Tibial artery (tissue), 4 donors: Measurements from ENCODE around the gene HNRNPL.
"Not testable (repeated sequence)": the region's sequence is repeated elsewhere in the genome, so short reads cannot be mapped to it uniquely, and the experiment has no call there.

Source experiments
- DNase-seq, 2 donors: peaks; one replicate each; pipeline ENCODE4 v3.0.0-alpha.2; 2019
- H3K27ac ChIP-seq, 2 donors: fragments of 200-600 bp; sonication (generic) in 1 of 2; 1 replicate in 1 of 2; 2 replicates in 1 of 2; pipeline ENCODE4 v1.5.1; 2018 to 2019; ENCODE audit warnings: mild to moderate bottlenecking in 1 of 2
- H3K27me3 ChIP-seq, 2 donors: fragments of 200-600 bp; sonication (generic) in 1 of 2; one replicate each; pipeline versions ENCODE4 v1.5.1 to v1.6.0; 2016 to 2019
- H3K36me3 ChIP-seq, 3 donors: fragments of 200-600 bp; sonication (generic) in 2 of 3; one replicate each; pipeline ENCODE4 v1.5.1; 2016 to 2019; ENCODE audit warnings: mild to moderate bottlenecking in 2 of 3
- H3K4me1 ChIP-seq, 4 donors: fragments of 200-600 bp; sonication (generic) in 2 of 4; 1 replicate in 3 of 4; 2 replicates in 1 of 4; pipeline ENCODE4 v1.5.1; 2016 to 2019
- H3K4me3 ChIP-seq, 2 donors: fragments of 200-600 bp; sonication (generic) in 1 of 2; 1 replicate in 1 of 2; 2 replicates in 1 of 2; pipeline ENCODE4 v1.5.1; 2018 to 2019; ENCODE audit warnings: mild to moderate bottlenecking in 2 of 2
- H3K9me3 ChIP-seq, 3 donors: fragments of 200-600 bp; sonication (generic) in 1 of 3; one replicate each; pipeline ENCODE4 v1.5.1; 2016 to 2019
- CTCF ChIP-seq, 2 experiments: fragments of 200-600 bp in 1 of 2; fragments of 450-650 bp in 1 of 2; IDR thresholded peaks; one replicate each; pipeline ENCODE4 v1.5.1; 2017 to 2019; ENCODE audit warnings: antibody characterized with exemption in 2 of 2, mild to moderate bottlenecking in 1 of 2, moderate library complexity in 1 of 2
- intact Hi-C: fragments of 100-400 bp; cut with DNase I; formaldehyde crosslinking; loops from one replicate; pipeline ENCODE4 v1.15.0; 2023; ENCODE audit warnings: low total_unique reads

The HNRNPL gene

DNA sequence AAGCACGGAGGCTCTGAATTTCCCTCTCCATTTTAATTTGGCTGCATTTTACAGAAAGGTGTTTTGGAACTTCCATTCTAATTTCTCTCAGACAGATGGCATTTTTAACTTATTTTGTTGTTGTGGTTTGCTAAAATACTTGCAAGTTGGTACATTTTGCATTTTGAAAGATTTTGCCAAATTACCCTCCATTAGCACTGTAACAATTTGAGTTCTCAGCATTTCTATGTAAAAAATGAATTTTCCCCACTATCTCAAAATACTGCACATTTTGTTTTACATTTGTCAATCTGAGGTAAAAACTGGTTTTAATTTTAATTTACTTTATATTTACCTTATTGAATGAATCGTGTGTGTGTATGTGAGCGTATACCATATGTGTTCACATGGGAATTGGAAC lies 7.0 kb upstream of the HNRNPL start:
- no peaks in the 10 kb centered on the region for H3K36me3 ChIP-seq
- no peak for DNase-seq
- H3K9me3 ChIP-seq, result no peaks in the 10 kb centered on the region
- no peak overlapping the region for H3K27ac ChIP-seq
- H3K4me1 ChIP-seq, result peaks cover 0 to 9% (median 6%) of the 10 kb centered on the region in 4 donors
- no peak overlapping the region for H3K4me3 ChIP-seq
- TF ChIP-seq CTCF (IDR thresholded peaks at IDR 0.05), result no peak
- peaks cover 0 to 3% of the 10 kb centered on the region in 2 donors for H3K27me3 ChIP-seq
- intact Hi-C loops, result no loop called here

- H3K9me3 ChIP-seq, H3K27ac ChIP-seq, intact Hi-C loops, DNase-seq, H3K27me3 ChIP-seq, H3K36me3 ChIP-seq, H3K4me3 ChIP-seq: not testable (repeated sequence)
- H3K4me1 ChIP-seq, result peaks cover 0 to 18% (median 9%) of the 10 kb centered on the region in 4 donors
These were observed 6.0 kb upstream of the HNRNPL start for GRCh38 chr19:38855751-38856150.

DNA sequence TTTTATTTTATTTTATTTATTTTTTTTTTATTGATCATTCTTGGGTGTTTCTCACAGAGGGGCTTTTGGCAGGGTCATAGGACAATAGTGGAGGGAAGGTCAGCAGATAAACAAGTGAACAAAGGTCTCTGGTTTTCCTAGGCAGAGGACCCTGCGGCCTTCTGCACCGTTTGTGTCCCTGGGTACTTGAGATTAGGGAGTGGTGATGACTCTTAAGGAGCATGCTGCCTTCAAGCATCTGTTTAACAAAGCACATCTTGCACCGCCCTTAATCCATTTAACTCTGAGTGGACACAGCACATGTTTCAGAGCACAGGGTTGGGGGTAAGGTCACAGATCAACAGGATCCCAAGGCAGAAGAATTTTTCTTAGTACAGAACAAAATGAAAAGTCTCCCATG lies 5.2 kb upstream of the HNRNPL start:
- H3K36me3 ChIP-seq, H3K9me3 ChIP-seq, H3K27ac ChIP-seq, DNase-seq, intact Hi-C loops, H3K4me3 ChIP-seq, H3K27me3 ChIP-seq: not testable (repeated sequence)
- peaks cover 0 to 19% (median 10%) of the 10 kb centered on the region in 4 donors for H3K4me1 ChIP-seq

- no peak for DNase-seq
- no peak for TF ChIP-seq CTCF (IDR thresholded peaks at IDR 0.05)
- no peaks in the 10 kb centered on the region for H3K36me3 ChIP-seq
- H3K4me3 ChIP-seq, result peak overlapping the region; percentile 58 to 77
- H3K9me3 ChIP-seq, result no peaks in the 10 kb centered on the region
- H3K27me3 ChIP-seq, result no peaks in the 10 kb centered on the region
- peak overlapping the region in 1 of 2 donors; percentile 97 for H3K27ac ChIP-seq
- intact Hi-C loops, result no loop called here
- H3K4me1 ChIP-seq, result peaks cover 0 to 27% (median 18%) of the 10 kb centered on the region in 4 donors
These were observed 3.4 kb upstream of the HNRNPL start for GRCh38 chr19:38853214-38853613.

DNA sequence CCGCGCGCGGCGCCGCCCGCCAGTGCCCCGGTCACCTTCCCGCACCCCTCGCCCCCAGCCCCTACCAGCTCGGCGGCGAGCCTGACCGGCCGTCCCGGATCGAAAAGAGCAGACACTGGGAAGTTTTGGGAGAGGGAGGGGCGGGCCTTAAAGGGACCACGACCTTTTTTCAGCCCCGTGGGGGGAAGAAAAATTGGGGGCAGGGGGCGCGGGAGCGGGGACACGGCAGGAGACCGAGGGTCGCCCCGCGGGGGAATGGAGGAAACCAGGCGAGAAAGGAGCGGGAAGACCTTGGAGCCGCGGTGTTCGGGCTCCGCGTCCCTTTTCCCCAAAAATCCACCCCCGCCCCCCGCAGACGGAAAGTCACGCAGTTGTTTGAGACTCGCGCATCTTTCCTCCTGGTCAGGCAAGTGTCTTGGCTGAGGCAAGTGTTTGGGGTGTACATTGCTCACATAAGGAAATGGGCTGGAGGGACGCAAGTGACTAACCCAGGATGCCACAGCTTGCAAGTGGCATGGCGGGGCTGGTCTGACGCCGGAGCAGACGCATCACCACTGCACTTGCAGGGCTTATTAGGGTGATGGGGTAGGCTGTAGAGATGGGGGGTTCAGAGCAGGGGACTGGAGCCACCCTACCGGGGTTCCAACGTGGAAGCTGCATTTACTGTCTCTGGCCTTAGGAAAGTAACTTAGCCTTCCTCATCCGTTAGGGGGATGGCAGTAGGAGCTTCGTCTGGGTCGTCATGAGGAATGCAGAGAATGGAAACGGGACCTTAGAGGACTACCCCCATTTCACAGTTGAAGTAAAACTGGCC lies 2.7 kb upstream of the HNRNPL start:
- peak; percentile 57 to 83 for DNase-seq
- no peak for TF ChIP-seq CTCF (IDR thresholded peaks at IDR 0.05)
- Histone ChIP-seq H3K36me3 (peaks cover 2 to 6% (median 2%) of the 10 kb centered on the region in 3 donors), H3K4me3 (peak overlapping the region; percentile 58 to 77), H3K4me1 (peaks cover 0 to 35% (median 25%) of the 10 kb centered on the region in 4 donors), H3K27ac (peak overlapping the region; percentile 91 to 97), H3K27me3 (no peaks in the 10 kb centered on the region), H3K9me3 (no peaks in the 10 kb centered on the region)
- intact Hi-C loops, result no loop called here

GRCh38 chr19:38851622-38852230 lies 1.9 kb upstream of the HNRNPL start:
- peaks cover 9 to 13% (median 9%) of the 10 kb centered on the region in 3 donors for H3K36me3 ChIP-seq
- intact Hi-C loops, result loop anchor here (2.0 kb wide), 1 partner anchor 203 kb away; no protein-coding TSS in a partner anchor
- H3K27ac ChIP-seq, result peak overlapping the region; percentile 91 to 97
- H3K4me1 ChIP-seq, result peaks cover 0 to 42% (median 32%) of the 10 kb centered on the region in 4 donors
- peak; percentile 93 to 96 for DNase-seq
- H3K4me3 ChIP-seq, result peak overlapping the region; percentile 58 to 77
- TF ChIP-seq CTCF (IDR thresholded peaks at IDR 0.05), result no peak
- no peaks in the 10 kb centered on the region for H3K27me3 ChIP-seq
- no peaks in the 10 kb centered on the region for H3K9me3 ChIP-seq
